ENCODE results near the gene MOV10.
"Not testable (repeated sequence)": the region's sequence is repeated elsewhere in the genome, so short reads cannot be mapped to it uniquely, and the experiment has no call there.

The MOV10 gene, protein sequence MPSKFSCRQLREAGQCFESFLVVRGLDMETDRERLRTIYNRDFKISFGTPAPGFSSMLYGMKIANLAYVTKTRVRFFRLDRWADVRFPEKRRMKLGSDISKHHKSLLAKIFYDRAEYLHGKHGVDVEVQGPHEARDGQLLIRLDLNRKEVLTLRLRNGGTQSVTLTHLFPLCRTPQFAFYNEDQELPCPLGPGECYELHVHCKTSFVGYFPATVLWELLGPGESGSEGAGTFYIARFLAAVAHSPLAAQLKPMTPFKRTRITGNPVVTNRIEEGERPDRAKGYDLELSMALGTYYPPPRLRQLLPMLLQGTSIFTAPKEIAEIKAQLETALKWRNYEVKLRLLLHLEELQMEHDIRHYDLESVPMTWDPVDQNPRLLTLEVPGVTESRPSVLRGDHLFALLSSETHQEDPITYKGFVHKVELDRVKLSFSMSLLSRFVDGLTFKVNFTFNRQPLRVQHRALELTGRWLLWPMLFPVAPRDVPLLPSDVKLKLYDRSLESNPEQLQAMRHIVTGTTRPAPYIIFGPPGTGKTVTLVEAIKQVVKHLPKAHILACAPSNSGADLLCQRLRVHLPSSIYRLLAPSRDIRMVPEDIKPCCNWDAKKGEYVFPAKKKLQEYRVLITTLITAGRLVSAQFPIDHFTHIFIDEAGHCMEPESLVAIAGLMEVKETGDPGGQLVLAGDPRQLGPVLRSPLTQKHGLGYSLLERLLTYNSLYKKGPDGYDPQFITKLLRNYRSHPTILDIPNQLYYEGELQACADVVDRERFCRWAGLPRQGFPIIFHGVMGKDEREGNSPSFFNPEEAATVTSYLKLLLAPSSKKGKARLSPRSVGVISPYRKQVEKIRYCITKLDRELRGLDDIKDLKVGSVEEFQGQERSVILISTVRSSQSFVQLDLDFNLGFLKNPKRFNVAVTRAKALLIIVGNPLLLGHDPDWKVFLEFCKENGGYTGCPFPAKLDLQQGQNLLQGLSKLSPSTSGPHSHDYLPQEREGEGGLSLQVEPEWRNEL

DNA sequence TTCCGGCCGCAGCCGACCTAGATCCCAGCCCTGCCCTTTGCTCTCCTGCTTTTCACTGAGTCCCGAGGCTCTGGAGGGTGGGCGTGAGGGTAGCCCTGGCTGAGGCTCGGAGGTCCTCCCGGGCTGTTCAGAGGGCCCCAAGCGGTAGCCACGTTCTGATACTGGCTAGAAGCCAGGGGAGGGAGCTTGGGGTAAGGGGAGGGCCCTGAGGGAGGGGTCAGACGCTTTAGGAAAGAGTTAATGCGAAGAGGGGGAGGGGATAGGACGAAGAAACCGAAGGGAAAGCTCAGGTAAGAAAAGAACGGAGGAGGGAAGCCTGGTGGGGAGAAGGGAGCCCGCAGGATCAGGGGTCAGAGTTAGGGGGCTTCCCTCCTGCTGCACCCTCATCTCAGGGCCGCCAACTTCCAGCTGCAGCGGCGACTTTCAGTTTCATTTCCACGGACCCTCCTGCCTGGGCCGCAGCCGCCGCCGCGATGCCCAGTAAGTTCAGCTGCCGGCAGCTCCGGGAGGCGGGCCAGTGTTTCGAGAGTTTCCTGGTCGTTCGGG is at the start of gene MOV10:
MOV10 (plus strand) TSS at position 220 of the 546 bp plus-strand sequence; CDS start at position 474, 254 bp downstream.
- DNase-seq: peak; percentile 25

DNA sequence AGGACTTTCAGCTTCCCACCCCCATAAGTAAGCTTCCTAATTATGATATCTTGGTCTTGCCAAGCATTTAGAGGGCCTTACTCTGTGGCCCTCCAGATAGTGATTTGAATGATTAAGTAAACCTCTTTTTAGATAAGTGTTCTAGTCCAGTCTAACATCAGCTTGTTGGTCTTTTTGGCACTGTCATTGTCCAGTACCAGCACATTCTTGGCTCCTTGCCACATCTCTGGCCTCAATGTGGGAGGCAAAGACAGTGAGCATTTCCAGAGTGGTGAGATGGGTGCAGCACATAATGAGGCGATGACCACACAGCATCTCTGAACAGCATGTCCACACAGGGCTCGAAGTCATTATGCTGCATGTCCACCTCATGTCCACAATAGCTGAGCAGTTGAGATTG is 48.8 kb upstream of the MOV10 start:
- no peak for DNase-seq

DNA sequence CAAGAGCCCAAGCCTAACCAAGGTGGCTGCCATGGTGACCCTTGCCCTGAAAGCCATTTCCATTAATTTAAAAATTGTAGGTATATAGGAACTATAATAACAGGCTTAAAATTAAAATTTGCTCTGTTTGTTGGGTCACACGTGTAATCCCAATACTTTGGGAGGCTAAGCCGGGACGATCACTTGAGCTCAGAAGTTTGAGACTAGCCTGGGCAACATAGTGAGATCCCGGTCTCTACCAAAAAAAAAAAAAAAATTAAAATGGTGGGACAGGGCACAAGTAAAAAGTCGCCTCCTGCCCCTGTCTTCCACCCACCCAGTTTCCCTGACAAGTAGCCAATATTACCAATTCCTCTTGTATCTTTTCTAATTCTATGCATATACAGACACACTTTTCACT is 48.3 kb upstream of the MOV10 start:
- no peak for DNase-seq

DNA sequence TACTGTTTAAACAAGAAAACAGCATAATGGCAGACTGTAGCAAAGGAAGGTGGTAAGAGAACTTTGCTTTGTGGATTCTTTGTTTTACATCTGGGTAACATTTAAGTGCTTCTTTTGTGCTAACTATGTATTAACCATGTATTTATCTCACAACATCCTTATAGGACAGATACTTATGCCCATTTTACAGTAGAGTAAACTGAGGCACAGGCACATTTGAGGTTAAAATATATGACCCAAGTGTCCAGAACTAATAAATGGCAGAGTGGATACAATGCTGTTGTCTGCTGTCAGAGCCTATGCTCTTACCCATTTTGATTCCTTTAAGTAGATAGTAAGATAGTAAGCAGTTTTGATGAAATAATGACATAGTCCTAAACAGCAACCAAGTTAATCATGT is 47.6 kb upstream of the MOV10 start:
- no peak for DNase-seq

DNA sequence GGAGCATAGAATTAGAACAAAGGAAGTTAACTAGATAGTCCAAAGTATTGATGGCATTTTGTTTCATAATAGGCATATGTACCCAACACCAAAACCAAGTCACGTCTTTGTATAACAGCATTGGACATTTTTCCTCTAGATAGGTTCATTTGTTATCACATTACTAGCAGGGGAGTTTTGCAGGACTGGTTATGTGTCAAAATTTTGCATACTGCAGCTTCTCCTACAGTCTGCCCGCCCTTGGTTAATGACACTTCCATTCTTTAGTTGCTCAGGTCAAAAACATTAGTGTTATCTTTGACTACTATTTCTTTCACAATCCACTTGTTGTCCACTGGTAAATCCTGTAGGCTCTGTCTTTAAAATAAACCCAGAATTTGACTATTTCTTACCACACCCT is 45.9 kb upstream of the MOV10 start:
- DNase-seq: no peak

DNA sequence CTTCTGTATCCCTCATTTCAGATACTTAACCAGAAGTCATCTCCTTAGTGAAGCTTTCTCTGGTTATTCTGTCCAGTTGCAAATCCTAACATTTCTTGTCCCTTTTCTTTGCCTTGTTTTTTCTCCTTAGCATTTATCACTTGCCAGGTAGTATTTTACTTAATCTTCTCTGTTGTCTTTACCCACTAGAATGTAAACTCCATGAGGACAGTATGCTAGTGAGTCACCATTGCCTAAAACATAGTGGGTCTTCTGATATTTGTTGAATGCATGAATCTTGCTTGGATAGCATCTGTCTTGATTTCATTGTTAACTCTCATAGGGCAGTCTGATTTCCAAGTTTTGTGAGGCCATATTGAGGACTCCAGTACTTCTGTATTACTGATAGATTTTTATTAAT is 45.2 kb upstream of the MOV10 start:
- no peak for DNase-seq

DNA sequence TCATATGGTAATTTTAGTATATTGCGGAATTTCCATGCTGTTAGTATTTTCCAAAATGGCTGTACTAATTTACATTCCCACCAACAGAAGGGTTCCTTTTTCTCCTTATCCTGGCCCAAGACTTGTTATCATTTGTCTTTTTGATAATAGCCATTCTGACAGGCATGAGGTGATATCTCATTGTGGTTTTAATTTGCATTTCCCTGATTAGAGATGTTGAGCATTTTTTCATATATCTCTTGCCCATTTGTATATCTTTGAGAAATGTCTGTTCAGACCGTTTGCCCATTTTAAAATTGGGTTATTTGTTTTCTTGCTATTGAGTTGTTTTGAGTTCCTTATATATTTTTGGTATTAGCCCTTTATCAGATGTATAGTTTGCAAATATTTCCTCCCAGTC is 40.8 kb upstream of the MOV10 start:
- DNase-seq: no peak

DNA sequence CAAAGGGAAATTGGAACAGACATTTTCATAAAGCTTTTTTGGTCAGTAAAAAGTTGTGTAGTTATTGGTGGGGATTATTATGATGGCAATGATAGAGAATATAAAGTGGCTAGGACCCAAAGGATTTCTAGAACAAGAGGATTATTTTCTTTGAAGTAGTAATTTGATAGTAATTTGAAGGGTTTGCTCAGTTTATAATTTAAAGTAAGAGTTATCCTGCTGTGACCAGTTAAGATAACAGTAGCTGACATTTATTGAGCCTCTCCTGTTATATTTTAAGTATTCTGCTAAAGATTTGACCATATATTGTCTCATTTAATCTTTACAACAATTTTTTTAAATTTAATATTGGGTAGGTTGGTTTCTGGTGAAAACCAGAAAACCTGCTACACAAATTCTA is 40.1 kb upstream of the MOV10 start:
- no peak for DNase-seq

DNA sequence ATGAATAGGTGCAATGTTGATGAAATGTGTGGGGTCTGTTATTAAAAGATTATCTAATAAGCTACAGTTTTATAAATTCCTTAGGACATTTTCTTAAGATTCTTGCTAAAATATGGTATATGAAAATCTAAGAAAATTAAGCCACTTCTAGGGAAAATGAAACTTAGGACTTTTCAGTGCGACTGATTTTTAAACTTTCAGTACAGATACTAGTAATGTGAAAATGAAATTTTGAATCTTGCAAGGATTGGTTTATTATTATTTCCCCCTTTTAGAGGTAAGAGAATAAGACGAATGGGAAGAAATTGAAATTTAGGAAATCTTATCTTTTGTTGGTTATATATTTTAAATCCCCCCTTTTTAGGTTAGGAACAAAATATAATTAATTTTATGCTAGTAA is 38.4 kb upstream of the MOV10 start:
- DNase-seq: no peak

DNA sequence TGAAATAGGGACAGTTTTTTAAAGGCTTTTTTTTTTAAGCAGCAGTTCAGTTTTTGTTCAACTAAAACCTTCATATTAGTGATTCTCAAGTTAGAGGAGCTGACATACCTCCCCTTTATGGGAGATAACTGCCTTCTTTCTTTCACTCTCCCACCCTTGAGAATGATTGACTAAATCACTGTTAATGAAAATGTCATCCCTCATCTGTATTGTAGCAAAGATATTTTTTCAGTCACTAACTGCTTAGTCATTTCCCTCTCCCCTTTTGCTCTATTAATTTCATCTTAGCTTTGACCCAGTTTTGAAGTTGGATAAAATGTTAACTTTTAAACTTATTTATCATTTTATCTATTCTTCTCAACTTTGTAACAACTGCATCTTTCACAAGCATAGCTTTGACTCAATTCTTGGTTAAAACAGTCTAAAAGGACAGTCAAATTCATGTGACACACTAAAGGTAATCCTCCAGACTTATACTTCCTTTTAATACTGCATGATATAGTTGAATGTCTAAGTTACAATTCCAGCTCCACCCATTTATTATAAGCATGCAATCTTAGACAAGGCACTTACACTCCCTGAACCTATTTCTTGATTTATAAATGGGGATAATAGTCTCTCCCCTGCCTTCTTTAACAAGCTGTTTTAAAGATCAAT is 37.7 kb upstream of the MOV10 start:
- DNase-seq: no peak

DNA sequence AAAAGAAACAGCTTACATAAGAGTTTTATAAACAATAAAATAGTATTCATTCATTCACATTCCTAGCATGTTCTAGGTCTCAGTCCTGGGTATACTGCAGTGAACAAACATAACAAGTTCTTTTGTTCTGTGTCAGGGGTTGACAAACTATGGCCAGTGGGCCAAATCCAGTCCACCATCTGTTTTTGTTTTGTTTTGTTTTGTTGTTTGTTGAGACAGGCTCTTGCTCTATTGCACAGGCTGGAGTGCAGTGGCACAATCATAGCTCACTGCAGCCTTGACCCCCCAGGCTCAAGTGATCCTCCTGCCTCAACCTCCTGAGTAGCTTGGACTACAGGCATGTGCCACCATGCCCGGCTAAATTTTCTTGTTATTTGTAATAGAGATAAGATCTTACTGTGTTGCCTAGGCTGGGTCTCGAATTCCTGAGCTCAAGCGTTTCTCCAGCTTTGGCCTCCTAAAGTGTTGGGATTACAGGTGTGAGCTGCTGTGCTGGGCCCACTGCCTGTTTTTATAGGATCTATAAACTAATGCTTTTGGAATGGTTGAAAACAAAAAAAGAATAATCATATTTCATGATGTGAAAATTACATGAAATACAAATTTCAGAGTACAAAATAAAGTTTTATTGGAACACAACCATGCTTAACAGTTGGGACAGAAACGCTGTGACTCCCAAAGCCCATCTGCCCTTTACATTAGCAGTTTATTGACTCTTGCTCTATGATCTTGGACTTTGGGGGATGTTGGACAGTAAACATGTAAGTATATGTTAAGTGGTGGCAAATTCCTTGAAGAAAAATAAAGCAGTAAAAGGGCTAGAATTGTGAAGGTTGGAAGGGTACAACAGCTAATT is 37.0 kb upstream of the MOV10 start:
- no peak for DNase-seq

DNA sequence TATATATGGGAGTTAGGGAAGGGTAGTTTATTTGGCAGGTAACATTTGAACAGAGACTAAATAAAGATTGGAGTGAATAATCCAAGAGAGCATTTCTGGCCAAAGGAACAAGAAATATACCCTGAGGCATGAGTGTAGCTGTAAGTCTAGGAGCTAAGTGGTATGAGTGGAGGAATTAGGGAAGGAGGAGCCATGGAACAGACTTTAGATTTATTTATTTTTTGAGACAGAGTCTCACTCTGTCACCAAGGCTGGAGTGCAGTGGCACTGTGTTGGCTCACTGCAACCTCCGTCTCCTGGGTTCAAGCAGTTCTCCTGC is 36.4 kb upstream of the MOV10 start:
- no peak for DNase-seq

DNA sequence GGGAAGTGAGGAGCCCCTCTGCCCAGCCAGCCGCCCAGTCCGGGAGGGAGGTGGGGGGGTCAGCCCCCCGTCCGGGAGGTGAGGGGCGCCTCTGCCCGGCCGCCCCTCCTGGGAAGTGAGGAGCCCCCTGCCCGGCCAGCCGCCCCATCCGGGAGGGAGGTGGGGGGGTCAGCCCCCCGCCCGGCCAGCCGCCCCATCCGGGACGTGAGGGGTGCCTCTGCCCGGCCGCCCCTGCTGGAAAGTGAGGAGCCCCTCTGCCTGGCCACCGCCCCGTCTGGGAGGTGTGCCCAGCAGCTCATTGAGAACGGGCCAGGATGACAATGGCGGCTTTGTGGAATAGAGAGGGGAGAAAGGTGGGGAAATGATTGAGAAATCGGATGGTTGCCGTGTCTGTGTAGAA is 34.0 kb upstream of the MOV10 start:
- DNase-seq: not testable (repeated sequence)

DNA sequence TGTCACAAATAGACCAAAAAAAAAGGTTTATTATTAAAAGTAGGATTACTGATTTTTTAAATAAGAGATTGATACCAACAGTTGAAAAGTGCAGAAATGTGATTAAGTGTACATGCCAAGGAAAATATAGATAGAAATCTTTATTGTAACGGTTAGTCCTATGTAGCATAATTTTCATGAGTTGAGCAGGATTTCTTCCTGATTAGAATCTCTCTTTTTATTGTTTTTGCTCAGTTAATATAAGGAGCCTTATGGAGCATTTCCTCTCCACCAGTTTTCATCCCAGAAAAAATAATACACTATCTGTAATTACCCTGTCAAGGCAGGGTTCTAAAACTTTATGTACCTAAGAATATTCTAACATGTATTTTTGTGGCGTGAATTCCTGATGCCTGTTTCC is 31.4 kb upstream of the MOV10 start:
- no peak for DNase-seq

DNA sequence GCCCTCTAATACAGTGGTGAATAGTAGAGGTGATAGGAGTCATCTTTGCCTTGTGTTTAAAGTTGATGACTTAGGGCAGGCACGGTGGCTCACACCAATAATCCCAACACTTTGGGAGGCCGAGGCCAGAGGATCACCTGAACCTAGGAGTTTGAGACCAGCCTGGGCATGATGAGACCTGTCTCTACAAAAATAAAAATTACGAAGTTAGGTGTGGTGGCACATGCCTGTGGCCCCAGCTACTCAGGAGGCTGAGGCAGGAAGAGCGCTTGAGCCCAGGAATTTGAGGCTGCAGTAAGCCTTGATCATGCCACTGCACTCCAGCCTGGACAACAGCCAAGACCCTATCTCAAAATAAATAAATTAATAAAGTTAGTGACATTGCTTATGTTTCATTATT is 28.2 kb upstream of the MOV10 start:
- no peak for DNase-seq

DNA sequence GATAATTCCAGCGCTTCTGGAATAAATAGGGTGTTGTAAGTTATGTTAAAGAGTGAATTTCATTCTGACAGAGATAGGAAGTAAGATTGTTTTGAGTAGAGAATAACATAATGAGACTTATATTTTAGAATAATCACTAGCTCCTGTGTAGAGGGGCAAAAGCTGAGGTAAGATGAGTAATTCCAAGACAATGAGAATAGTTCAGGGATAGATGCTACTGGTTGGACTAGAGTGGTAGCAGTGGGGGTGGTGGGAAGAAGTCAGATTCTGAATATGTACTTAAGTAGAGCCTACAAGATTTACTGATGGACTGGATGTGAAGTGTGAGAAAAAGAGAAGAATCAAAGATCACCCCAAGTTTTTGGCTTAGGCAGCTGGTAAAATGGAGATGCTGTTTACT is 23.3 kb upstream of the MOV10 start:
- DNase-seq: no peak

DNA sequence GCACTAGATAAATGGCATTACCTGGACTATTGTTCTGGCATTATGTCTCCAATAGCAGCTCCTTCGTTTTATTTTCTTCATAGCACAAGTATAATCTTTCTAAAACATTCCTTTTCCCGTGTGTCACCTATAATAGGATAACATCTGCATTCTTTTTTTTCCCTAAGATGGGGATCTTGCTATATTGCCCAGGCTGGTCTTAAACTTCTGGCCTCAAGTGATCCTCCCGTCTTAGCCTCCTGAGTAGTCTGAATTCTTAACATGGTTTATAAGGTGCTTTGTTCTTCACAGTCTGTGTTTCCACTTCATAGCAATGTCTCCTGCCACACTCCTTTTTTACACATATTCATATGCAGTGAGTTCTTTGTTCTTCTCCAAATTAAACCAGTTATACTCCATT is 8.6 kb upstream of the MOV10 start:
- no peak for DNase-seq

DNA sequence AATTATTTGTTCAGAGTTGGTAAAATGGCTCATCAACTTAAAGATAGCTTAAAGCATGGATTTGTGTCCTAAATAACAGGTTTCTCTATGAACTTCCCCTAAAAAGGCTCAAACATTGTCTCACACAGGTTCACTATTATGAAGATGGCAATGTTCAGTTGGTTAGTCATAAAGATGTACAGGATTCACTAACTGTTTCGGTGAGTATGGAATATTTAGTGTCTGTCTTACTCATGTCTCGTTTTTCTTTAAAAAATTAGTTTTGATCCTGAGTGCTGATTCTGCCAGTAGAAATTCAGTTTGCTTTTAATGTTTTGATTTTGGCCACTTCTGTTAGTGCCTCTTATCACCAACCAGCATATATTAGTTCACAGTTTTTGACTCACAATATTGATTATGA is 7.5 kb upstream of the MOV10 start:
- no peak for DNase-seq

DNA sequence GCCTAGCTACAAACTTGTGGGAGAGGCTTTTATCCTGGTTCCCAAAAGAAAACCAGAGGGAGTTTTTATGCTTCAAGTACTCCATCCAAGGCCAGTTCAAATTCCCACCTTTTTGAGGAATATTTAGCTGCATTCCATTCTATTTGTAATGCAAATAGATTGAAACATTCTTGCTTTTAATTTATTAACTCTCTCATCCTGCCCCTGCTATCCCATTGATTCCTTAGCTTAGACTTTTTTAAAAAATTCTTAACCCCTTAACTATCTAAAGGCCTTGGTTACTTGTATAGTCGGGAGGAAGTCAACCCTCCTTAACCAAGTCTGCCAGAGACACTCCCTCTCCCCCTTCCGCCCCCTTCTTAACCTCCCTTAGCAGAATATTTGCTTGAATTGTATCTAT is 2.5 kb upstream of the MOV10 start:
- DNase-seq: no peak

DNA sequence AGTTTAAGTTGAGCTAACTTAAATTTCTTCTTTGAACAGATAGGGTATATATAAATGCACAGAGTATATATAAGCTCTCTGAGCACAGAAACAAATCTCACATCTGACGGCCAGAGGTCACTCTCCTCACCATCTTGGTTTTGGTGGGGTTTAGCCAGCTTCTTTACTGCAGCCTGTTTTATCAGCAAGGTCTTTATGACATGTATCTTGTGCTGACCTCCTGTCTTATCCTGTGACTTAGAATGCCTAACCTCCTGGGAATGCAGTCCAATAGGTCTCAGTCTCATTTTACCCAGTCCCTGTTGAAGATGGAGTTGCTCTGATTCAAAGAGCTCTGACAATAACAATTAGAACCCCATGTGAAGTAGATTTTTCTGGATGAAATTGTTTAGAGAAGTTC is 1.6 kb upstream of the MOV10 start:
- no peak for DNase-seq

DNA sequence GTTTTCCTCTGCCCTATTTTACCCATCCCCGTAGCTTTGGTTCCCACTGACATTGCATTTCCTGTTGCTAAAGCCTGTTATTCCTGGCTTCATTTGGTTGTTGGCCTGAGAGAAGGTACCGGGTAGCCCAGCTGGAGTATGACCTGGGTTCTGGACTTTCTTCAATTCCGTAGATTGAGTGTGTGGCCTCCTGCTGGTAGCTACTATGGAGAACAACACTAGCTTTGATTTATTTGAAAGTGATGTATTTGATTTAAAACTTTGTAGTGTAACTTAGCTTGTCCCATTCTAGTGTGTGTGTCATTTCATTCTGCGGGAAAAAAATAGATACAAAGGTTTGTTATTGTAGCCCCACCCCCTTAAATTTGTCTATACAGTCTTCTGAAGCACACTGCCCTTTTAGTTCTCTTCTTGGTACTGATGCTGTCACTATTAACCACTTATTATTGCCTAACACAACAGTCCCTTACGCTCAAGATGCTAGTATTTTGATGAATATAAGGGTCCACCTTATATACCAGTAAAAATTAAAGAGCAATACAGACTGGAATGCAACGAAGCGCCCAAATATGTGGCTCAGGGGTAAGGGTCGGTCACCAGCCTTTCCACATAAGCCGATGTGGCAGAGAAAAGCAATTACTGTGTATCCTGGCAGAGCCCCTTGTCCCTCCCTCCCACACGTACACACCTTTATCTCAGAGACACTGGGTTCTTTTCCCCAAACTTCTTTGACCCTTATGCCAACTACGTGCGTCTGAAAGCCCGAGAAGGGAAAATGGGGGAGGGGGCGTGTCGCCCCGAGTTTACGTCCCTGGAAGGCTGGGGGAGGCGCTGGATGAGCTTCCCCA is 643 bp upstream of the MOV10 start:
- peak; percentile 7 for DNase-seq

Data from NCI-H1694 treated with DMSO at 0.1 percent for 48 hours (cell line).